Measurements from ENCODE around the gene PCK2. TPM values are rescaled to one million over a fixed set of nuclear protein-coding genes. Genes with fewer than 3 reads are reported as not detected.

Gene PCK2
- total RNA-seq, 4 donors from 2014 or later: 74.4 to 238 (median 130) TPM

GRCh38 chr14:24141097-24141880 is 47.2 kb downstream of the PCK2 start, which contains the start of gene EMC9:
Gene EMC9, minus strand, starts transcription at chr14:24141591. Its CDS starts 287 bp downstream, at chr14:24141304.
- Histone ChIP-seq H3K27me3 (no peaks in the 10 kb centered on the region), H3K27ac (peak within 1 kb of the TSS; percentile 91 to 99 (median 95)), H3K9me3 (no peaks in the 10 kb centered on the region), H3K4me3 (peak within 1 kb of the TSS; percentile 49 to 98 (median 73)), H3K36me3 (peaks cover 0 to 19% (median 2%) of the 10 kb centered on the region in 4 donors), H3K4me1 (peaks cover 29 to 81% (median 47%) of the 10 kb centered on the region in 4 donors)
- WGBS, 2 donors (ENCODE audit: low coverage in 1 of 2): 1% methylated on average over 58 of the region's 65 CpGs; no CpG with 5 or more reads in 1 of the 2 donors
- in situ Hi-C loops (cut with MboI; ENCODE audit: low pct_ligation_motif_present in 1 of 4, low pct_unique_long_range_greater_than_20kb in 1 of 4, low sequenced_read_pairs in 3 of 4) (no loop called here), intact Hi-C loops (cut with DNase I; ENCODE audit: low total_unique reads) (no loop called here)
- TF ChIP-seq EP300 (IDR thresholded peaks at IDR 0.05; ENCODE audit: low read depth): no peak
- TF ChIP-seq POLR2A (IDR thresholded peaks at IDR 0.05): peak; percentile 89
- peak; percentile 49 to 92 (median 69) for TF ChIP-seq CTCF (IDR thresholded peaks at IDR 0.05)
- peak; percentile 88 to 92 (median 91) for TF ChIP-seq POLR2AphosphoS5 (IDR thresholded peaks at IDR 0.05)
- peak; percentile 100 for DNase-seq

- H3K27ac ChIP-seq: no peak overlapping the region
Observed at GRCh38 chr14:24143511-24143910, 49.4 kb downstream of the PCK2 start.

GRCh38 chr14:24144451-24144850 is 50.3 kb downstream of the PCK2 start:
- H3K27me3 ChIP-seq: no peaks in the 10 kb centered on the region
- H3K27ac ChIP-seq: peak overlapping the region in 1 of 4 donors; percentile 99
- peaks cover 0 to 4% (median 1%) of the 10 kb centered on the region in 4 donors for H3K36me3 ChIP-seq
- peaks cover 23 to 67% (median 46%) of the 10 kb centered on the region in 4 donors for H3K4me1 ChIP-seq
- intact Hi-C loops (cut with DNase I; ENCODE audit: low total_unique reads): no loop called here
- no peaks in the 10 kb centered on the region for H3K9me3 ChIP-seq
- DNase-seq: no peak
- no peak for TF ChIP-seq EP300 (IDR thresholded peaks at IDR 0.05; ENCODE audit: low read depth)
- TF ChIP-seq POLR2A (IDR thresholded peaks at IDR 0.05): no peak
- no peak for TF ChIP-seq POLR2AphosphoS5 (IDR thresholded peaks at IDR 0.05)
- no peak for TF ChIP-seq CTCF (IDR thresholded peaks at IDR 0.05)
- WGBS, 2 donors (ENCODE audit: low coverage in 1 of 2): 83 to 97% methylated on average over 1 of the region's 1 CpG
- in situ Hi-C loops (cut with MboI; ENCODE audit: low pct_ligation_motif_present in 1 of 4, low pct_unique_long_range_greater_than_20kb in 1 of 4, low sequenced_read_pairs in 3 of 4): no loop called here
- no peak overlapping the region for H3K4me3 ChIP-seq

More at GRCh38 chr14:24143511-24143910, 49.4 kb downstream of the PCK2 start:
- in situ Hi-C loops (cut with MboI; ENCODE audit: low pct_ligation_motif_present in 1 of 4, low pct_unique_long_range_greater_than_20kb in 1 of 4, low sequenced_read_pairs in 3 of 4) (no loop called here), intact Hi-C loops (cut with DNase I; ENCODE audit: low total_unique reads) (no loop called here)
- peaks cover 0 to 10% (median under 1%) of the 10 kb centered on the region in 4 donors for H3K36me3 ChIP-seq
- H3K4me1 ChIP-seq: peaks cover 24 to 68% (median 45%) of the 10 kb centered on the region in 4 donors
- WGBS, 2 donors (ENCODE audit: low coverage in 1 of 2): 78% methylated on average over 2 of the region's 2 CpGs; no CpG with 5 or more reads in 1 of the 2 donors
- DNase-seq: no peak
- H3K4me3 ChIP-seq: no peak overlapping the region
- no peaks in the 10 kb centered on the region for H3K27me3 ChIP-seq
- H3K9me3 ChIP-seq: no peaks in the 10 kb centered on the region
- TF ChIP-seq POLR2AphosphoS5 (IDR thresholded peaks at IDR 0.05) (no peak), CTCF (IDR thresholded peaks at IDR 0.05) (no peak), EP300 (IDR thresholded peaks at IDR 0.05; ENCODE audit: low read depth) (no peak), POLR2A (IDR thresholded peaks at IDR 0.05) (no peak)

- peaks cover 16 to 59% (median 39%) of the 10 kb centered on the region in 4 donors for H3K4me1 ChIP-seq
- H3K36me3 ChIP-seq: peaks cover 0 to 4% (median 2%) of the 10 kb centered on the region in 4 donors
- H3K27me3 ChIP-seq: no peaks in the 10 kb centered on the region
- H3K27ac ChIP-seq: peak overlapping the region; percentile 94 to 99 (median 97)
- WGBS, 2 donors (ENCODE audit: low coverage in 1 of 2): 71 to 91% methylated on average over 2 of the region's 2 CpGs
- no peak for DNase-seq
- peak overlapping the region in 1 of 4 donors; percentile 73 for H3K4me3 ChIP-seq
- in situ Hi-C loops (cut with MboI; ENCODE audit: low pct_ligation_motif_present in 1 of 4, low pct_unique_long_range_greater_than_20kb in 1 of 4, low sequenced_read_pairs in 3 of 4) (no loop called here), intact Hi-C loops (cut with DNase I; ENCODE audit: low total_unique reads) (no loop called here)
- no peak for TF ChIP-seq CTCF (IDR thresholded peaks at IDR 0.05)
- no peak for TF ChIP-seq POLR2AphosphoS5 (IDR thresholded peaks at IDR 0.05)
- TF ChIP-seq EP300 (IDR thresholded peaks at IDR 0.05; ENCODE audit: low read depth): no peak
- TF ChIP-seq POLR2A (IDR thresholded peaks at IDR 0.05): no peak
- no peaks in the 10 kb centered on the region for H3K9me3 ChIP-seq
Observed at GRCh38 chr14:24145219-24145618, 51.1 kb downstream of the PCK2 start.

Measured in transverse colon (tissue), 4 donors.